Activated CD4-positive, alpha-beta memory T cell treated with anti-CD3 and anti-CD28 coated beads, Interleukin-2, amount 10 ng/mL, durations not matched to agents 7 days and 5 days (primary cell): ENCODE data around the gene KREMEN1. TPM values are rescaled to one million over a fixed set of nuclear protein-coding genes. Genes with fewer than 3 reads are reported as not detected.

ENCODE experiments used
- CTCF ChIA-PET: fragments of 350-600 bp; sonication (Branson Sonifier 250); formaldehyde crosslinking; loops from one replicate; lab custom pipeline; 2021; ENCODE audit warnings: antibody characterized with exemption, inconsistent platforms; lab: Charles Lee
- POLR2A ChIA-PET: fragments of 350-600 bp; sonication (Branson Sonifier 250); formaldehyde crosslinking; loops from one replicate; lab custom pipeline; 2021; ENCODE audit warnings: antibody characterized with exemption; lab: Charles Lee
- DNase-seq: peaks from one replicate; pipeline ENCODE4 v3.0.0-alpha.2; 2020
- H3K27ac Mint-ChIP-seq: one replicate; pipeline ENCODE4 v1.8.0; 2021; ENCODE audit warnings: mild to moderate bottlenecking, mixed read lengths
- H3K27me3 Mint-ChIP-seq: one replicate; pipeline ENCODE4 v1.8.0; 2021; ENCODE audit warnings: mixed read lengths
- H3K36me3 Mint-ChIP-seq: one replicate; pipeline ENCODE4 v1.8.0; 2021; ENCODE audit warnings: low read depth, mixed read lengths
- H3K4me1 Mint-ChIP-seq: one replicate; pipeline ENCODE4 v1.8.0; 2021; ENCODE audit warnings: mixed read lengths
- H3K4me3 Mint-ChIP-seq: one replicate; pipeline ENCODE4 v1.8.0; 2021; ENCODE audit warnings: mild to moderate bottlenecking, mixed read lengths
- H3K9me3 Mint-ChIP-seq: one replicate; pipeline ENCODE4 v1.8.0; 2021; ENCODE audit warnings: mixed read lengths
- total RNA-seq, 2 experiments: library from RNA; stranded (reverse); gene quantifications; one replicate each; pipeline ENCODE4 v1.2.3, GENCODE V29; 2021

KREMEN1 gene
- total RNA-seq, 2 experiments from 2014 or later: not detected

DNA sequence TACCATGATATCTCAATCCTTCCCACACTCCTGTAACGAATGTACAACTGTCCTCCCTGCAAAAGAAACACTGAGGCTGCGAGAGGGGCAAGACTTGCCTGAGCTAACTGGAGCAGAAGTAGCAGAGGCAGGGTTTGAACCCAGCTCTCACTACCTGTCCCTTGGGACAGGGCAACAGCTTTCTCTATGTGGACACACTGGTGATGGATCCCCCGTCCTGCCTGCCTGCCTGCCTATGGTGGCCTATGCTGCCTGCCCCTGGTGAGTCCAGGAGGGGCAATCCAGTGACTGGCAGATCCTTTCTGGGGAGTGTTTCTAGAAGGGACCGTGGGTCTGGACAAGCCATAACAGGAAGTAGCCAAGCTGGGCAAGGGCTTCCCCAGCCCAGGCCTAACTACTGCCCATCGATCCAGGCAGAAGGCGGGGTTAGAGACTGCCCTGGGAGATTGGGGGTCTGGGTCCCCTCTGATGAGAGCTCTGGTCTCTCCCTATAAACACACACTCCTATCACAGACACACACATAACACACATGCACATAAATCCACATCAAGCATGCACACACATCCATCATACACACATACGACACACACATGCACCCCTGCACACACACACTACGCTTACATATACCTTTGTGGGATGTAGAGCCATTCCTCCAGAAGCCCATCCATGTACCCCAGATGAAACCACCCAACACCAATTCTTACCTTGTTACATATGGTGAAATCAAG lies 131.8 kb downstream of the KREMEN1 start:
- DNase-seq: no peak
- Mint-ChIP-seq H3K36me3 (no peaks in the 10 kb centered on the region), H3K27ac (no peak overlapping the region), H3K27me3 (peaks cover 57% of the 10 kb centered on the region), H3K9me3 (no peaks in the 10 kb centered on the region), H3K4me3 (no peak overlapping the region), H3K4me1 (peaks cover 35% of the 10 kb centered on the region)
- POLR2A ChIA-PET: interaction anchor here (1.3 to 2.0 kb wide), 2 partner anchors 41 to 63 kb away, joined by 3 to 5 read pairs; no protein-coding TSS in a partner anchor
- CTCF ChIA-PET: interaction anchor here (2.4 kb wide), 1 partner anchor 40 kb away, joined by 17 read pairs; no protein-coding TSS in a partner anchor

DNA sequence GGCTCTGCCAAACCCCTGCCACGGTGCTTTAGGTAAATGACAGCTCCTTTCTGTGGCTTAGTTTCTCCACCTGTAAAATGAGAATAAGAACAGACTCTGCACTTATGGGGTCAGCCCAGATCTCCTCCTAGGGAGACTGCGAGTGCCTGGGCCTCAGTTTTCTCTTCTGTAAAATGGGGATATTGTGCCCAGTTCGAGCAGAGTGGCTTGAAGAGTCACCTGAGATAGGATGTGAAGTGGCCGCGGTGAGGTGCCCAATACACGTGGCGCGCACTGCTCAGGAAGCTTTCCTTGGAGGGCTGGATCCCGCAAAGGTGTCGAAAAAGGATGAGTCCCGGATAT lies 132.4 kb downstream of the KREMEN1 start:
- POLR2A ChIA-PET: interaction anchor here (0.8 to 2.0 kb wide), 4 partner anchors 40 to 129 kb away, joined by 3 to 5 read pairs (median 3); partner anchors contain the start of gene EWSR1
- H3K36me3 Mint-ChIP-seq: no peaks in the 10 kb centered on the region
- peaks cover 54% of the 10 kb centered on the region for H3K27me3 Mint-ChIP-seq
- no peaks in the 10 kb centered on the region for H3K9me3 Mint-ChIP-seq
- no peak overlapping the region for H3K4me3 Mint-ChIP-seq
- H3K27ac Mint-ChIP-seq: no peak overlapping the region
- CTCF ChIA-PET: interaction anchor here (2.4 kb wide), 1 partner anchor 40 kb away, joined by 17 read pairs; no protein-coding TSS in a partner anchor
- DNase-seq: no peak
- peaks cover 35% of the 10 kb centered on the region for H3K4me1 Mint-ChIP-seq

DNA sequence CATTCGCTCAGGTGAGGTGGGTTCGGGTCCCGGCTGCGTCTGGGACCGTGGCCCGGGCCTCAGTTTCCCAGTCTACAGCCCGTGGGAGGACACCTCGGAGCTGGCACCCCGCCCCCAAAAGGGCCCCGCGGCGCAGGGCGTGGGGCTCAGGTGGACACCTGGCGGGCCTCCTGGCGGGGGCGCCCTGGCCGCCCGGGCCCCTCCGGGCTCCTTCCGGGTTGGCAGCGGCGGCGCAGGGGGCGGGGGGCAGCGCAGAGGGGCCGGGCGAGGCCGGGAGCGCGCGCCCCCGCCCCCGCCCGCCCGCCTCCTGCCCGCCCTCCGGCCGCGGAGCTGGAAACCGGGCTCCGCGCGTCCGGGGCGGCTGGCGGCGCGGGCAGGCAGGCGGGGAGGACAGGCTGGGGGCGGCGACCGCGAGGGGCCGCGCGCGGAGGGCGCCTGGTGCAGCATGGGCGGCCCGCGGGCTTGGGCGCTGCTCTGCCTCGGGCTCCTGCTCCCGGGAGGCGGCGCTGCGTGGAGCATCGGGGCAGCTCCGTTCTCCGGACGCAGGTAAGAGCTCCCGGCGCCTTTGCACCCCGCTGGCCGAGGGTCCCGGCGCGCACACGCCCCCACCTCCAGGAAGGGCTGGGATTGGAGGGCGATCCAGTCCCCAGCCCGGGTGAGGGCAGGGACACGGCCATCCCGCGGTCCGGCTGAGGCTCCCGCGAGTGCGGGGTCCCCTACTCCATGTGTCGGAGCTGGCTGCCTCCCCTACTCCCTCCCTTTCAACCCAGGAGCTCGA lies 132.9 kb downstream of the KREMEN1 start, which contains the start of gene EMID1:
Gene EMID1 (plus strand): TSS at position 303 of the 778 bp plus-strand sequence. CDS start 143 bp downstream, at position 446.
- Mint-ChIP-seq H3K27ac (no peak within 1 kb of the TSS), H3K9me3 (no peaks in the 10 kb centered on the region), H3K4me3 (peak within 1 kb of the TSS; percentile 39), H3K4me1 (peaks cover 33% of the 10 kb centered on the region), H3K36me3 (no peaks in the 10 kb centered on the region), H3K27me3 (peaks cover 51% of the 10 kb centered on the region)
- no peak for DNase-seq
- CTCF ChIA-PET: interaction anchor here (1.2 kb wide), 2 partner anchors 37 to 40 kb away, joined by 4 to 7 read pairs; no protein-coding TSS in a partner anchor
- POLR2A ChIA-PET: interaction anchor here (0.8 to 2.0 kb wide), 4 partner anchors 40 to 129 kb away, joined by 3 to 5 read pairs (median 3); partner anchors contain the start of gene EWSR1

- peak overlapping the region; percentile 39 for H3K4me3 Mint-ChIP-seq
Measured at GRCh38 chr22:29206372-29207242, 133.8 kb downstream of the KREMEN1 start.

GRCh38 chr22:29207243-29207550 lies 134.4 kb downstream of the KREMEN1 start:
- no peaks in the 10 kb centered on the region for H3K36me3 Mint-ChIP-seq
- POLR2A ChIA-PET: no interaction called here
- no peak overlapping the region for H3K27ac Mint-ChIP-seq
- H3K27me3 Mint-ChIP-seq: peaks cover 52% of the 10 kb centered on the region
- no peaks in the 10 kb centered on the region for H3K9me3 Mint-ChIP-seq
- no peak for DNase-seq
- CTCF ChIA-PET: no interaction called here
- no peak overlapping the region for H3K4me3 Mint-ChIP-seq
- peaks cover 22% of the 10 kb centered on the region for H3K4me1 Mint-ChIP-seq

More at GRCh38 chr22:29206372-29207242, 133.8 kb downstream of the KREMEN1 start:
- Mint-ChIP-seq H3K4me1 (peaks cover 28% of the 10 kb centered on the region), H3K27me3 (peaks cover 51% of the 10 kb centered on the region), H3K9me3 (no peaks in the 10 kb centered on the region), H3K36me3 (no peaks in the 10 kb centered on the region), H3K27ac (no peak overlapping the region)
- DNase-seq: no peak
- ChIA-PET CTCF (interaction anchor here (1.2 kb wide), 2 partner anchors 36 to 39 kb away, joined by 4 to 7 read pairs; no protein-coding TSS in a partner anchor), POLR2A (interaction anchor here (1.2 to 2.0 kb wide), 2 partner anchors 39 to 62 kb away, joined by 3 to 5 read pairs; partner anchors contain the start of gene EWSR1)

- Mint-ChIP-seq H3K4me1 (peaks cover 16% of the 10 kb centered on the region), H3K27ac (no peak overlapping the region), H3K9me3 (no peaks in the 10 kb centered on the region), H3K4me3 (no peak overlapping the region), H3K27me3 (peaks cover 52% of the 10 kb centered on the region), H3K36me3 (no peaks in the 10 kb centered on the region)
- ChIA-PET CTCF (no interaction called here), POLR2A (interaction anchor here (1.3 kb wide), 1 partner anchor 10 kb away, joined by 3 read pairs; no protein-coding TSS in a partner anchor)
- DNase-seq: no peak
Measured at GRCh38 chr22:29207562-29208501, 135.0 kb downstream of the KREMEN1 start.

- CTCF ChIA-PET: no interaction called here
- H3K27ac Mint-ChIP-seq: no peak overlapping the region
- no peaks in the 10 kb centered on the region for H3K36me3 Mint-ChIP-seq
- H3K4me3 Mint-ChIP-seq: no peak overlapping the region
- no peak for DNase-seq
- POLR2A ChIA-PET: interaction anchor here (1.3 kb wide), 1 partner anchor 10 kb away, joined by 3 read pairs; no protein-coding TSS in a partner anchor
- peaks cover 11% of the 10 kb centered on the region for H3K4me1 Mint-ChIP-seq
- H3K9me3 Mint-ChIP-seq: no peaks in the 10 kb centered on the region
- peaks cover 52% of the 10 kb centered on the region for H3K27me3 Mint-ChIP-seq
Measured at GRCh38 chr22:29208502-29208862, 135.6 kb downstream of the KREMEN1 start.

DNA sequence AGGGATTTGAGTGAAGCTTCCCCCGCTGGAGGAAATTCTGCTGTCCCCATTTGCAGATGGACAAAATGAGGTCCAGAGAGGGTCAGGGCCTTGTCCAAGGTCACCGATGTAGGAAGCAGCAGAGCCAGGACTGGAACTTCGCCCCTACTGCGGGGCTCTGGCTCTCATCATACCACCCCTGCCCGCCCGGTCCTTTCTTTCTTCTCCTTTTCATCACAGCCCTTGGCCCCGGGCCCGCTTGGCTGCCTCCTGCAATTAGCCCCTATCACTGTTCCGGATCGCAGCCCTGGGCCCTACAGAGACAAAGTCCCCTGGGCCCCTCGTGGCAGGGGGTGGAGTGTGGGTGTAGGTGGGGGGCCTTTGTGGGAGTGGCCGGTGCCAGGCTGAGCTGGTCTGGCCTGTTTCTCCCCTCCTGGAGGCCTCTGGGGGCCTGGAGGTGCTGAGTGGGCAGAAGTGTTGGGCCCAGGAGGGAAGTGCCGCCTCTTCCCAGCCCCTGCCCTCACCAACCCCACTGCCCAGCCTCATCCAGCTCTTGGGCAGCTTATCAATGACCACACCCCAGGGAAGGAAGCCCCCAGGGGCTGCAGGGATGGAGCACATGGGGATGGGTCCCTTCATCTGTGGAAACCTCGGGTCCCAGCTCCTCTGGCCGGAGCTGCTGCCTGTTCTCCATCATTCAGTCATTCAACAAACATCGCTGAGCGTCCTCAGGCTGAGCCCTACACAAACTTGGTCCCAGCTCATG lies 136.2 kb downstream of the KREMEN1 start:
- DNase-seq: no peak
- ChIA-PET CTCF (no interaction called here), POLR2A (interaction anchor here (1.3 kb wide), 1 partner anchor 11 kb away, joined by 3 read pairs; no protein-coding TSS in a partner anchor)
- peaks cover 8% of the 10 kb centered on the region for H3K4me1 Mint-ChIP-seq
- no peak overlapping the region for H3K4me3 Mint-ChIP-seq
- H3K9me3 Mint-ChIP-seq: no peaks in the 10 kb centered on the region
- H3K27me3 Mint-ChIP-seq: peaks cover 49% of the 10 kb centered on the region
- no peaks in the 10 kb centered on the region for H3K36me3 Mint-ChIP-seq
- no peak overlapping the region for H3K27ac Mint-ChIP-seq

GRCh38 chr22:29209624-29209929 lies 136.7 kb downstream of the KREMEN1 start:
- ChIA-PET CTCF (no interaction called here), POLR2A (interaction anchor here (1.3 kb wide), 1 partner anchor 11 kb away, joined by 3 read pairs; no protein-coding TSS in a partner anchor)
- Mint-ChIP-seq H3K27me3 (peaks cover 43% of the 10 kb centered on the region), H3K9me3 (no peaks in the 10 kb centered on the region), H3K4me3 (no peak overlapping the region), H3K4me1 (peaks cover 6% of the 10 kb centered on the region), H3K36me3 (no peaks in the 10 kb centered on the region), H3K27ac (no peak overlapping the region)
- no peak for DNase-seq

- Mint-ChIP-seq H3K4me3 (no peak overlapping the region), H3K27ac (no peak overlapping the region), H3K36me3 (no peaks in the 10 kb centered on the region), H3K4me1 (peaks cover 4% of the 10 kb centered on the region), H3K9me3 (no peaks in the 10 kb centered on the region), H3K27me3 (peaks cover 34% of the 10 kb centered on the region)
- DNase-seq: no peak
- CTCF ChIA-PET: no interaction called here
- POLR2A ChIA-PET: no interaction called here
Measured at GRCh38 chr22:29211066-29211465, 138.2 kb downstream of the KREMEN1 start.

DNA sequence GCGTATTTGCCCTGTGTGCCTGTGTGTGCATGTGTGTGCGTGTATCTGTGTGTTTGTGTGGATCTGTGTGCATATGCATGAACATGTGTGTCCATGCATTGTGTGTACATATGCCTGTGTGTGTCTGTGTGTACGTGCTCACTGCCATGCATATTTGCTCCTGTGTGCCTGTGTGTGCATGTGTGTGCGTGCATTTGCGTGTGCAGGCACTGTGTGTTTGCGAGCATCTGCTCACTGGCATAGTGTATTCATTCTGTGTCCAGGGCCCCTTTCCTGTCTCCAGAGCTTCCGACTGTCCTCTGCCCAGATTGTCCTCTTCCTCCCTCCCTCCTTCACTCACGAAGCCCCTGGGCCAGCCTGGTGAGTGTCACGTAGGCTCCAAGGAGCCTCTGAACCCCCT lies 138.6 kb downstream of the KREMEN1 start:
- Mint-ChIP-seq H3K4me3 (no peak overlapping the region), H3K27me3 (peaks cover 31% of the 10 kb centered on the region), H3K4me1 (peaks cover 1% of the 10 kb centered on the region), H3K36me3 (no peaks in the 10 kb centered on the region), H3K9me3 (no peaks in the 10 kb centered on the region), H3K27ac (no peak overlapping the region)
- POLR2A ChIA-PET: no interaction called here
- DNase-seq: no peak
- CTCF ChIA-PET: no interaction called here
